PC-3 (cell line): ENCODE measurements around the gene HLF.

Experiments used
- EZH2phosphoT487 ChIP-seq: fragments of 300-600 bp; sonication (generic); IDR thresholded peaks from 2 replicates; pipeline ENCODE4 v1.6.1; 2018; ENCODE audit warnings: mild to moderate bottlenecking, antibody characterized with exemption, low read length, borderline replicate concordance
- TF ChIP-seq, protein P1 (sequence below): fragments of 300-600 bp; sonication (generic); conservative IDR thresholded peaks from 2 replicates; pipeline ENCODE4 v1.5.1; 2017; ENCODE audit warnings: antibody characterized with exemption, low read depth, mild to moderate bottlenecking, low read length

DNA sequence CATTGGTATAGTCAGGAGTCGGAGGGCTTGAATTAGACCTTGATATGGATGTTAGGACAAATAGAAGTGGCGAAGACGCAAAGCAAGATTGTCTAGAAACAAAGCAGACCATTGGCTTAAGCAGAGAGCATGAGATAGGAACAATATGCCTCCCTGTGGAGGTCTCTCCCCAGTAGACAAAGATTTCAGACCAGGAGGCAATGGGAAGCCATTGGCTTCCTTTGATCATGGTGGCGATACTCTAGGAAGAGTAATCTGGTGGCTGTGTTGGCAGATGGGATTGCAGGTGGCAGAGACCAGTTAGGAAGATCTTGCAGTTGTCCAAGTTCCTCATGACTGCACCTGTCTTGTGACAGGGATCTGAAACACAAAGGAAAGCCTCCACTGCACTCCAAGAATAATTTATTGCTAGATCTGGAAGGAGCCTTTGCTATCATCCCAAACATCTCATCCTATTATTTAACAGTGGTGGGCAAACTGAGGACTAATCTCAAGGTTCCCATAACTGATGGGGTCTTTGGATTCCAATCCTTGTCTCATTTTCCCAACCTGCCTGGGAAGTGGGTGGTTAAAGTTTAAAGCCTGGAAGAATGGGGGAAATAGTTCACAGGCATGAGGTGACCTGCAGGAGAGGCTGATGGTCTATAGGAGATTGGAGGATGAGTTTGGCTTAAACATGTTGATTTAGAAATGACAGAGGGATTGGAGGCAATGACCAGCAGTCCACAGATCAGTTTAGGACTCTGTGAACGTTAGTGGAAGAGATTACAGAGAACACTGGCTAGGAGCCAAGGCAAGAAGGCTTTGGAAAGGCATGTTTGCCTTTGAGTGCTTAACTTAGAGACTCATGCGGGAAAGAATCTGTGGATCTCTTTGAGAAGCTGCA lies 37.0 kb downstream of the HLF start:
- TF ChIP-seq, protein P1, sequence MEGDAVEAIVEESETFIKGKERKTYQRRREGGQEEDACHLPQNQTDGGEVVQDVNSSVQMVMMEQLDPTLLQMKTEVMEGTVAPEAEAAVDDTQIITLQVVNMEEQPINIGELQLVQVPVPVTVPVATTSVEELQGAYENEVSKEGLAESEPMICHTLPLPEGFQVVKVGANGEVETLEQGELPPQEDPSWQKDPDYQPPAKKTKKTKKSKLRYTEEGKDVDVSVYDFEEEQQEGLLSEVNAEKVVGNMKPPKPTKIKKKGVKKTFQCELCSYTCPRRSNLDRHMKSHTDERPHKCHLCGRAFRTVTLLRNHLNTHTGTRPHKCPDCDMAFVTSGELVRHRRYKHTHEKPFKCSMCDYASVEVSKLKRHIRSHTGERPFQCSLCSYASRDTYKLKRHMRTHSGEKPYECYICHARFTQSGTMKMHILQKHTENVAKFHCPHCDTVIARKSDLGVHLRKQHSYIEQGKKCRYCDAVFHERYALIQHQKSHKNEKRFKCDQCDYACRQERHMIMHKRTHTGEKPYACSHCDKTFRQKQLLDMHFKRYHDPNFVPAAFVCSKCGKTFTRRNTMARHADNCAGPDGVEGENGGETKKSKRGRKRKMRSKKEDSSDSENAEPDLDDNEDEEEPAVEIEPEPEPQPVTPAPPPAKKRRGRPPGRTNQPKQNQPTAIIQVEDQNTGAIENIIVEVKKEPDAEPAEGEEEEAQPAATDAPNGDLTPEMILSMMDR, result no peak
- TF ChIP-seq EZH2phosphoT487, result no peak
